C4-2B (cell line): ENCODE measurements around the gene DHRS3.

ENCODE experiments used
- ZFX ChIP-seq: fragments of 450-650 bp; IDR thresholded peaks from 2 replicates; pipeline ENCODE4 v1.6.1; 2017
- TF ChIP-seq, protein P1 (sequence below): fragments of 450-650 bp; conservative IDR thresholded peaks from 2 replicates; pipeline ENCODE4 v1.5.1; 2017; ENCODE audit warnings: mild to moderate bottlenecking

- TF ChIP-seq, protein P1, sequence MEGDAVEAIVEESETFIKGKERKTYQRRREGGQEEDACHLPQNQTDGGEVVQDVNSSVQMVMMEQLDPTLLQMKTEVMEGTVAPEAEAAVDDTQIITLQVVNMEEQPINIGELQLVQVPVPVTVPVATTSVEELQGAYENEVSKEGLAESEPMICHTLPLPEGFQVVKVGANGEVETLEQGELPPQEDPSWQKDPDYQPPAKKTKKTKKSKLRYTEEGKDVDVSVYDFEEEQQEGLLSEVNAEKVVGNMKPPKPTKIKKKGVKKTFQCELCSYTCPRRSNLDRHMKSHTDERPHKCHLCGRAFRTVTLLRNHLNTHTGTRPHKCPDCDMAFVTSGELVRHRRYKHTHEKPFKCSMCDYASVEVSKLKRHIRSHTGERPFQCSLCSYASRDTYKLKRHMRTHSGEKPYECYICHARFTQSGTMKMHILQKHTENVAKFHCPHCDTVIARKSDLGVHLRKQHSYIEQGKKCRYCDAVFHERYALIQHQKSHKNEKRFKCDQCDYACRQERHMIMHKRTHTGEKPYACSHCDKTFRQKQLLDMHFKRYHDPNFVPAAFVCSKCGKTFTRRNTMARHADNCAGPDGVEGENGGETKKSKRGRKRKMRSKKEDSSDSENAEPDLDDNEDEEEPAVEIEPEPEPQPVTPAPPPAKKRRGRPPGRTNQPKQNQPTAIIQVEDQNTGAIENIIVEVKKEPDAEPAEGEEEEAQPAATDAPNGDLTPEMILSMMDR, result no peak
- TF ChIP-seq ZFX, result no peak
Measured at GRCh38 chr1:12634156-12634555, 16.1 kb upstream of the DHRS3 start.
